BLaER1 treated with 17β-estradiol and CSF1 and Interleukin-3, amounts not matched to agents 10 nM and 100 nM (cell line): Measurements from ENCODE around the gene CCDC198.
A peak's percentile ranks its signal among the peaks of the same experiment; 100 is the strongest.

Experiments
- H3K27ac ChIP-seq, 11 experiments: shearing (Covaris generic); formaldehyde crosslinking; 2 replicates each; pipeline ENCODE4 v1.8.1; 2022
- H3K27me3 ChIP-seq, 11 experiments: shearing (Covaris generic); formaldehyde crosslinking; 2 replicates each; pipeline ENCODE4 v1.8.1; 2022
- H3K36me3 ChIP-seq, 11 experiments: shearing (Covaris generic); formaldehyde crosslinking; 2 replicates each; pipeline ENCODE4 v1.8.1; 2022
- H3K4me1 ChIP-seq, 10 experiments: shearing (Covaris generic); formaldehyde crosslinking; 2 replicates each; pipeline ENCODE4 v1.8.1; 2022
- H3K4me2 ChIP-seq, 11 experiments: shearing (Covaris generic); formaldehyde crosslinking; 2 replicates each; pipeline ENCODE4 v1.8.1; 2022
- H3K4me3 ChIP-seq, 10 experiments: shearing (Covaris generic); formaldehyde crosslinking; 2 replicates each; pipeline ENCODE4 v1.8.1; 2022
- H3K9ac ChIP-seq, 11 experiments: shearing (Covaris generic); formaldehyde crosslinking; 2 replicates each; pipeline ENCODE4 v1.8.1; 2022
- H3K9me3 ChIP-seq, 11 experiments: shearing (Covaris generic); formaldehyde crosslinking; replicated peaks in 1 of 11; 2 replicates each; pipeline ENCODE4 v1.8.1; 2022
- H4K20me1 ChIP-seq, 11 experiments: shearing (Covaris generic); formaldehyde crosslinking; 2 replicates each; pipeline ENCODE4 v1.8.1; 2022
- Cebpa-rat ChIP-seq, 11 experiments: shearing (Covaris generic); IDR thresholded peaks; 2 replicates each; pipeline ENCODE4 v1.8.1; 2022

CCDC198 gene

GRCh38 chr14:57493467-57494181 is at the start of gene CCDC198:
TSS of gene CCDC198 (minus strand) at chr14:57493857. CDS start at chr14:57493715, 142 bp downstream.
- H3K36me3 ChIP-seq = no peaks in the 10 kb centered on the region
- H3K4me1 ChIP-seq = peaks cover 7 to 17% (median 10%) of the 10 kb centered on the region in 10 experiments; a peak in 18 of 20 replicates
- H3K9me3 ChIP-seq = no peaks in the 10 kb centered on the region
- H4K20me1 ChIP-seq = no peaks in the 10 kb centered on the region
- no peak for TF ChIP-seq Cebpa-rat (IDR thresholded peaks at IDR 0.05)
- H3K27ac ChIP-seq = no peak within 1 kb of the TSS
- H3K9ac ChIP-seq = no peak within 1 kb of the TSS
- no peak within 1 kb of the TSS for H3K4me3 ChIP-seq
- H3K27me3 ChIP-seq = no peaks in the 10 kb centered on the region
- peak within 1 kb of the TSS; percentile 12 to 74 (median 52); a peak in 20 of 22 replicates for H3K4me2 ChIP-seq

GRCh38 chr14:57533214-57533613 is 39.6 kb upstream of the CCDC198 start:
- Histone ChIP-seq H3K4me2 (no peak overlapping the region), H3K4me3 (no peak overlapping the region), H3K9me3 (no peaks in the 10 kb centered on the region), H3K36me3 (no peaks in the 10 kb centered on the region), H3K4me1 (peaks cover 0 to 16% (median 8%) of the 10 kb centered on the region in 10 experiments; a peak in 8 of 20 replicates), H3K27ac (no peak overlapping the region), H3K9ac (no peak overlapping the region), H3K27me3 (no peaks in the 10 kb centered on the region), H4K20me1 (no peaks in the 10 kb centered on the region)
- no peak for TF ChIP-seq Cebpa-rat (IDR thresholded peaks at IDR 0.05)

GRCh38 chr14:57530571-57530970 is 36.9 kb upstream of the CCDC198 start:
- H3K4me2 ChIP-seq = peak overlapping the region in 8 of 11 experiments; percentile 11 to 43 (median 27); a peak in 12 of 22 replicates
- H3K27me3 ChIP-seq = no peaks in the 10 kb centered on the region
- H3K36me3 ChIP-seq = no peaks in the 10 kb centered on the region
- no peak overlapping the region for H3K27ac ChIP-seq
- H3K9me3 ChIP-seq = peaks cover 6 to 20% (median 15%) of the 10 kb centered on the region in 11 experiments; a peak in 17 of 22 replicates
- H3K4me1 ChIP-seq = peaks cover 0 to 9% (median 8%) of the 10 kb centered on the region in 10 experiments; a peak in 8 of 20 replicates
- no peak overlapping the region for H3K4me3 ChIP-seq
- TF ChIP-seq Cebpa-rat (IDR thresholded peaks at IDR 0.05) = no peak
- no peak overlapping the region for H3K9ac ChIP-seq
- no peaks in the 10 kb centered on the region for H4K20me1 ChIP-seq

GRCh38 chr14:57526942-57527341 is 33.3 kb upstream of the CCDC198 start:
- Histone ChIP-seq H3K27ac (no peak overlapping the region), H3K36me3 (no peaks in the 10 kb centered on the region), H4K20me1 (no peaks in the 10 kb centered on the region), H3K9me3 (peaks cover 13 to 38% (median 29%) of the 10 kb centered on the region in 11 experiments; a peak in 21 of 22 replicates), H3K9ac (no peak overlapping the region), H3K4me3 (no peak overlapping the region), H3K4me1 (peaks cover 0 to 9% (median 8%) of the 10 kb centered on the region in 10 experiments; a peak in 8 of 20 replicates), H3K4me2 (no peak overlapping the region), H3K27me3 (no peaks in the 10 kb centered on the region)
- no peak for TF ChIP-seq Cebpa-rat (IDR thresholded peaks at IDR 0.05)

GRCh38 chr14:57519043-57519442 is 25.4 kb upstream of the CCDC198 start:
- Histone ChIP-seq H3K4me2 (no peak overlapping the region), H3K27me3 (no peaks in the 10 kb centered on the region), H3K4me1 (no peaks in the 10 kb centered on the region), H3K9ac (no peak overlapping the region), H3K36me3 (no peaks in the 10 kb centered on the region), H4K20me1 (no peaks in the 10 kb centered on the region), H3K9me3 (peaks cover 14 to 50% (median 23%) of the 10 kb centered on the region in 11 experiments), H3K4me3 (no peak overlapping the region), H3K27ac (no peak overlapping the region)
- no peak for TF ChIP-seq Cebpa-rat (IDR thresholded peaks at IDR 0.05)

- Histone ChIP-seq H3K4me2 (no peak overlapping the region), H4K20me1 (no peaks in the 10 kb centered on the region), H3K36me3 (no peaks in the 10 kb centered on the region), H3K27me3 (no peaks in the 10 kb centered on the region), H3K9ac (no peak overlapping the region), H3K9me3 (peaks cover 0 to 6% (median 0%) of the 10 kb centered on the region in 11 experiments; a peak in 3 of 22 replicates), H3K4me3 (no peak overlapping the region), H3K27ac (no peak overlapping the region), H3K4me1 (no peaks in the 10 kb centered on the region)
- TF ChIP-seq Cebpa-rat (IDR thresholded peaks at IDR 0.05) = no peak
These were observed 18.6 kb upstream of the CCDC198 start for GRCh38 chr14:57512220-57512619.

GRCh38 chr14:57508756-57509155 is 15.1 kb upstream of the CCDC198 start:
- TF ChIP-seq Cebpa-rat (IDR thresholded peaks at IDR 0.05) = no peak
- Histone ChIP-seq H3K9me3 (peaks cover 0 to 2% (median 0%) of the 10 kb centered on the region in 11 experiments; a peak in 1 of 22 replicates), H3K4me1 (no peaks in the 10 kb centered on the region), H3K36me3 (no peaks in the 10 kb centered on the region), H3K27me3 (no peaks in the 10 kb centered on the region), H3K9ac (no peak overlapping the region), H3K27ac (no peak overlapping the region), H4K20me1 (no peaks in the 10 kb centered on the region), H3K4me3 (no peak overlapping the region), H3K4me2 (no peak overlapping the region)

- Histone ChIP-seq H3K9ac (no peak overlapping the region), H4K20me1 (no peaks in the 10 kb centered on the region), H3K27ac (no peak overlapping the region), H3K4me3 (no peak overlapping the region), H3K4me2 (no peak overlapping the region), H3K27me3 (no peaks in the 10 kb centered on the region), H3K36me3 (no peaks in the 10 kb centered on the region), H3K4me1 (no peaks in the 10 kb centered on the region), H3K9me3 (0 out of 22 replicates have a peak, but pooled peaks cover 0 to 4% (median 0%) of the 10 kb centered on the region in 11 experiments)
- no peak for TF ChIP-seq Cebpa-rat (IDR thresholded peaks at IDR 0.05)
These were observed 9.1 kb upstream of the CCDC198 start for GRCh38 chr14:57502586-57503254.

GRCh38 chr14:57501039-57501557 is 7.4 kb upstream of the CCDC198 start:
- Histone ChIP-seq H3K4me3 (no peak overlapping the region), H4K20me1 (no peaks in the 10 kb centered on the region), H3K36me3 (no peaks in the 10 kb centered on the region), H3K4me2 (no peak overlapping the region), H3K9me3 (0 out of 22 replicates have a peak, but pooled peaks cover 0 to 4% (median 0%) of the 10 kb centered on the region in 11 experiments), H3K27me3 (no peaks in the 10 kb centered on the region), H3K4me1 (no peaks in the 10 kb centered on the region), H3K27ac (no peak overlapping the region), H3K9ac (no peak overlapping the region)
- no peak for TF ChIP-seq Cebpa-rat (IDR thresholded peaks at IDR 0.05)
